TTC549 (cell line): Measurements from ENCODE around the gene CD83.
"Not testable (repeated sequence)": the region's sequence is repeated elsewhere in the genome, so short reads cannot be mapped to it uniquely, and the experiment has no call there.

Experiments used
- FAIRE-seq: peaks from 2 replicates; lab custom pipeline; 2012; peaks lifted over from hg19 to GRCh38; lab: Jason Lieb, UNC

Gene CD83

DNA sequence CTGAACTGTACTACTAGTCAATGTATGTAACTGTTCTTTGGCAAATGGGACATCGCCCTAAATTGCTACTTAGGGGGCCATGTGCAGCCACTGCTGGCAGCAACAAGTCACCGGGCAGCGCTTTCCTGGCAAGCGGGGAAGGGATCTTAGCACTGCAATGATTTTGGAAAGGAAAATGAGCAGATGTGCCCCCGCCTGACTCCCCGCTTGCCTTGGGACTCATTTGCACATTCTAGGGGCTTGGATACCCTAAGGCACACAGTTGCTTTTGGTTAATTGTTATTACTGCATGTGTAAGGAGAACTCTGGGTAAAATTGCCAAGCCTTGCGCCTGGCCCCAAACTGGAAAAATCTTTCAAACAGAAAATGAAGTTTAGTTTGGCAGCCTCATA lies 32.2 kb downstream of the CD83 start:
- FAIRE-seq = no peak

DNA sequence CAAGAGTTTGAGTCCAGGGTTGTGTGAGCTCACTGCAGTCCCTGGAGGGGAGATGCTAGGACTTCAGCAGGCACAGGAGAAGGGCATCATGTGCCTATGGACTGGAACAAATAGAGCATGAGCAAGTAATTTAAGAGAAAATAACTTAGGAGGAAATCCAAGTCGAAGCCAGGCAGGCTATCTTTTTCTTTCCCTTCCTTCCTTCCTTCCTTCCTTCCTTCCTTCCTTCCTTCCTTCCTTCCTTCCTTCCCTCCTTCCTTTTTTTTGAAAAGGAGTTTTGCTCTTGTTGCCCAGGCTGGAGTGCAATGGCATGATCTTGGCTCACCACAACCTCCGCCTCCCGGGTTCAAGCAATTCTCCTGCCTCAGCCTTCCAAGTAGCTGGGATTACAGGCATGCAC lies 33.7 kb downstream of the CD83 start:
- not testable (repeated sequence) for FAIRE-seq

DNA sequence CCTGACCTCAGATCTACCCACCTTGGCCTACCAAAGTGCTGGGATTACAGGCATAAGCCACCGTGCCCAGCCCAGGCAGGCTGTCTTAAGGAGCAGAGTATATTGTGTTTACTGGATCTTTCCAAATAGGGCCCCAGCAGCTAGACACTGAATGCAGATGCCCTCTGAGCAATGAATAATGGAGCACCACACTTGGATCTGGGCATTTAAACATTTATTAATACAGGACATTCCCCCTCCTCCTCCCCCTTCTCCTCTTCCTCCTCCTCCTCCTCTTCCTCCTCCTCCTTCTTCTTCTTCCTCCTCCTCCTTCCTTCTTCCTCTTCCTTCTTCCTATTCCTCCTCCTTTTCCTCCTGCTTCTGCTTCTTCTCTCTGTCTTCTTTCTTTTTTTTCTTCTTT lies 34.2 kb downstream of the CD83 start:
- FAIRE-seq = no peak

DNA sequence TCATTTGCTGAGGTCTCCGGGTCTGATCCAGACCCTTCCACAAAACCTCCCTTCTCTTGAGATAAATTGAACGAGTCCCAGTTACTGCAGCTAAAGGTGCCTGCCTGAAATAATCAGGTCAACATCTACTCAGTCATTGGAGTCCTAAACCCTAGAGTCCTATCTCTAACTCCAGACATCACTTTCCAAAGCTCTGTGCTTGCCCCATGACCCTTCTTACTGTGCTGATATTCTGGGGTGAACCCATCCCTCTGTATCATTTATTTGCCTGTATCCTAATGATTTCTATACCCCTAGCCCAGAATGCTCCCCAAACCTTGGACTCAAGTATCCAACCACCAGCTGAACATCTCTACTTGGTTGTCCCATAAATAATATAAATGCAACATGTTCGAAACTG lies 35.7 kb downstream of the CD83 start:
- no peak for FAIRE-seq

DNA sequence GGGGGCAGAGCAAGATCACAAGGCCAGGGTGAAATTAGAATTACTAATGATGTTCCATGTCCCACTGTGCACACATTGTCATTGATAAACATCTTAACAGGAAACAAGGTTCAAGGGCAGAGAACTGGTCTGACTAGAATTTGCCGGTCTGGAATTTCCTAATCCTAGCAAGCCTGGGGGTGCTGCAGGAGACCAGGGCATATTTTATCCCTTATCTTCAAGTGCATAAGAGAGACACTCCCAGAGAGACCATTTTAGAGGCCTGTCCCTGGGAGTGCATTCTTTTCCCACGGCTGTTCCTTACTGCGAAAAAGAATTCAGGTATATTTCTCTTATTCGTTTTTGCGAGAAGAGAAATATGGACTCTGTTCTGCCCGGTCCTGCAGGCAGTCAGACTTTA lies 41.5 kb downstream of the CD83 start:
- no peak for FAIRE-seq

DNA sequence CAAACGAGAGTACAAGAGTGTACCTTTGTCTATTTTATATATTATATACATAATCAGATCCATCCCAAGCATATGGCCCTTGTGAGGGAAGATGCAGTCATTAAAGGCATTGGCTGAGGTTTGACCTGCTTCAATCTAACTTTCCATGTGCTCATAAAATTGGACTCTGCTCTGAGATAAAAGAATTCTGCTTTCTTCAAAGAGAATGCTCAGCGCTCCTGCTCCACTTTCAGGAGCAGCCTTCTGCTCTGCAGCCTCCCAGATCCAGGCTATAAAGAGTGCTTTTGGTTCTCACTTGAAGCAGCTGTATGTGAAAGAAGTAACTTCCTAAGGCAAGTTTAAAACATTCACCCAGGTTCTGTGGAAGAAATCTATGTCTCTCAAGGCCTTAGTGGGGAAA lies 45.3 kb downstream of the CD83 start:
- FAIRE-seq = no peak

DNA sequence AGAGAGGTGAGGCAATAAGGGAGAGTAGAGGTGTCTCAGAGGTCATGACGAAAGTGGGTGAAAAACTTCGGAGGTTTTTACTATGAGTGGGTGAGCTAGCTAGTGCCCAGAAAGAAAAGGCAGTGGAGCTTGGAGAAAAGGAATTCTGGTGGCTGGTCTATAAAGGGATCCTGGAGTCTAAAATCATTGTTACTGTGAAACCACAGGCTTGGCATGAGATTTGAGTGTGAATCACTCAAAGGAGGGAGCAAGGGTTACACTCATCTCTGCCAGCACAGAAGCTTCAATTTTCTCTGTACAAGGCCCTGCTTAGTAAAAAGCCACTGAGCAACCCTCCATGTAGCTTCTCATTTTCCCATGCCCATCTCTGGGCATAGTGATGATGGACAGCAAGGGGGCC lies 47.5 kb downstream of the CD83 start:
- no peak for FAIRE-seq

DNA sequence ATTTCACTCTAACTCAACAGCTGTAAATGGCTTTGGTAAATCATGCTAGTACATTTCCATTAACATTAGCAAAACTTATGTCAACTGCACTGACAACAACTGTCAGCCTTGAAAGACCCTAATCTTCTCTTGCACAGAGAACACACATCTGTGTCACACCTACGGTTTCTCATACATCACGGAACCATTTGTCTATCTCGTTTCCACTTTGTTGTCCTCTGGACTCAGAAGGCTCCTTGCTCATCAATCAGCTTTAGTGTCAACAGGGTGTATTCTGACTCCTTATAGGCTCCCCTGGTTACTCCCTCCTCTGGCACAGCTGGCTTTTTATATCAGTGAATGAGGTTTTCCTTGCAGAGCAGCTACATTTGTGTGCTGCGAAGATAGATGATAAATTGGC lies 49.3 kb downstream of the CD83 start:
- no peak for FAIRE-seq

DNA sequence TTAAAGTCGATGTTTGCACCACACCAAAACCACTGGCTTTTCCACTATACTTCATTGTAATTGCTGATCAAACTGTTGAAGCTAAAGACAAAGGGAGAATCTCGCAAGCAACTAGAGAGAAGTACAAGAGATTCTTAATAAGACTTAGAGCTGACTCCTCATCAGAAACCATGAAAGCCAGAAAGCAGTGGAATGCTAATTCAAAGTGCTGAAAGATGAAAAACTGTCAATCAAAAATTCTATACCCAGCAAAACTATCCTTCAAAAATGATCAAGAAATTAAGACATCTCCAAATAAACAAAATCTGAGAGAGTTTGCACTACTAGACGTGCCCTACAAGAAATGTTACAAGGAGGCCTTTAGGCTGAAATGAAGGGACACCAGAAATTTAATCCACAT lies 52.6 kb downstream of the CD83 start:
- no peak for FAIRE-seq

DNA sequence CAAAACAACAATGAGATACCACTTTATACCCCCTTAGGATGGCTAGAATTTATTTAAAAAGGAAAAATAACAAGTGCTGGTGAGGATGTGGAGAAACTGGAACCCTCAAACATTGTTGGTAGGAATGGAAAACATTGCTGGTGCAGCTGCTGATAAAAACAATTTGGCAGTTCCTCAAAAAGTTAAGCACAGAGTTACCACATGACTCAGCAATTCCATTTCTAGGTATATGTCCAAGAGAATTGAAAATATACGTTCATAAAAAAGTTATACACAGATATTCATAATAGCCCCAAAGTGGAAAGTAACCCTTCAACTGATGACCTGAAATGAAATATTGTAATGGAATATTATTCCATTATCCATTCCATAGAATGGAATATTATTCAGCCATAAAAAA lies 55.0 kb downstream of the CD83 start:
- FAIRE-seq = no peak

DNA sequence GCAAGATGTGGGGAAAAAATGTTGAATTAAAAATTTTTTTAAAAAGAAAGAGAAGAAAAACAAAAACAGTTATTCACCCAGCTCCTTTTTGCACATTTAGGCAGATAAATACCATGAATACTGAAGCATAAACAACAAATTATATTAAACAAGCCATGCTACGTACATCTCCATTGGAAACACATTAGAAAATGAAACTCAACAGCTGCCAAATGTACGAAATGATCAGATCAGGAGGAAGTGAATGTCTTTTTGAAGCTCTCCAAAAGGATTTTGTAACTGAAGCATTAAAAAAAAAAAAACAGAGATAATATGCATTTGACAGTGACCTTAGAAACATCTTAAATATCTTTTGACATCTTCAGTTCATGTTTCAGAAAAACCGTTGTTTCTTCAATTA lies 56.7 kb downstream of the CD83 start:
- no peak for FAIRE-seq

DNA sequence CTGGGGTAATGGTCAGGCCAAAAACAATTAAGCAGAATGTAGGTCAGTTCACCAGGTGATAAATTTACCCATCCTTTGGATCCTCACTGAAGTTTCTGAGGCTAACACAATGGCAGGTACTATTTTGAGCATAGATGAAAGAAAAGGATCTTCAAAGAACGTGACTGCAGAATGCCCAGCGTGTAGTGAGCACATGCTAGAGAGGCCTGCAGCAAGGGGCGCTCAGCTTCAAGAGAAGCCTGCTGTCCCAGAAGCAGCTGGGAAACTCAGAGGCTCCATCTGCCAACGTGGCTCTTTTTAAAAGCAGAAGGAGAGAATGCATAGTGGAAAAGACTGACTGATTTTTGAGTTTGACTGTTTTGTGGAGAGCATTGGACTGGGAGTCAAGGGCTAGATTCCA lies 57.4 kb downstream of the CD83 start:
- no peak for FAIRE-seq

DNA sequence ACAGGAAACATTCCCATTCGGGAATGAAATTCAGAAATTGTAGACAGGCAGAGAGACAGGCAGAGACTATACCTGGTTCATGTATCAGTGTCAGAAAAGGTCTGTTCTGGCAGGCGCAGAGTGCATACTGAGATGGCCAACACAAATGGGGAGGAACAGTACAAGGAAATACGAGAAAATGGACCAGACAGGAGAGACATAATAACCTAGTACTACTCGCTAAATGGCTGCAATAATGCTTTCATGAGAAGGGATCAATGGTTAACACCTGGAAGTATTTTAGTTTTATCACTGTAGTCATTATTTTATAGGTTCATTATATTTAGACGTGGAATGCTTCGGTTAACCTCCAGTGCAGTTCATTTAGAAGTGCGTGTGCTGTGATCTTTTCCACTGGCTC lies 58.9 kb downstream of the CD83 start:
- FAIRE-seq = no peak

DNA sequence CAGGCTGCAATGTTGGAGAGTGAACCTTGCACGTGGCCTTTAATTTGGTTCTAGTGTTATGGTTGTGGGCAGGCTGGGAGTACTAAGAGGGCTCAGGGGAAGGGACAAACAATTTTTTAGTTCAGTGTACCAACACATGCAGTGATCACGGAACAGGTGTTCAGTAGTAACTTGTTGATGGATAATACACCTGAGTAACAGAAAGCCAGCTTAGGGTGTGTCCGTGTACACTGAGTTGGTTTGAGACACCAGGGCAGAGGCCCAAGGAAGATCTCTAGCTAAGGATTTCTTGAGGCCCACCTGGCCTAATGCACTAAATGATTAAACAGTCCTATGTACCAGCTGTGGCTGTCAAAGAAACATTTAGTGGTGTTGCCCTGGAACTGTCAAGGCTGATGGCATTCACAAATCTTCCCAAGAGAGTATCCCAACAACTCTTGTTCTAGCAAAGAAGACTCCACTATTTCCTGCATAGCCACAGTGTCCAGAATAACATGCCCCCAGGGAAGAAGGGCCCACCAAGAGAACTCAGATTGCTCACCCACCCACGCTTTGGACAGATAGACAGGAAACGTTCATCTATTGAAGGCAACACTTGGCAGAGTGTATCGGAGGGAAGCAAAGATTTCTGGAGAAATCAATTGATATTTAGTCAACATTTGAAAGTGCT lies 60.0 kb downstream of the CD83 start:
- FAIRE-seq = no peak

DNA sequence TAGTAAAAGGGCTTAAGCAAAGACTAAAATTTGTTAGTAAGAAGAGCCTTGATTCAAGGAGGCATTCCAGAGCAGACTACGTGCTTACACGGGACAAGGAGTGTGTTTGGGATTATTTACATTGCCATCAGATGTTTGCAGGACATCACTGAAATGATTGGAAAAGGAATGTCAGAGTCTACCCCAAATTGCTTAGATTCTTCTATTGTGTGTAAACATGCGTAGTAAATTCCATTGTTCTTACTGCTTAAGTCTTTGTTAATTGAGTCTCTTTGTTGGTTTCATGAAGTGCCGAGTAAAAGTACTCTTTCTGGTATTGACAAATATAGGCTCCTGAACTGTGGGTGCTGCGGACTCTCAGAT lies 60.5 kb downstream of the CD83 start:
- no peak for FAIRE-seq

DNA sequence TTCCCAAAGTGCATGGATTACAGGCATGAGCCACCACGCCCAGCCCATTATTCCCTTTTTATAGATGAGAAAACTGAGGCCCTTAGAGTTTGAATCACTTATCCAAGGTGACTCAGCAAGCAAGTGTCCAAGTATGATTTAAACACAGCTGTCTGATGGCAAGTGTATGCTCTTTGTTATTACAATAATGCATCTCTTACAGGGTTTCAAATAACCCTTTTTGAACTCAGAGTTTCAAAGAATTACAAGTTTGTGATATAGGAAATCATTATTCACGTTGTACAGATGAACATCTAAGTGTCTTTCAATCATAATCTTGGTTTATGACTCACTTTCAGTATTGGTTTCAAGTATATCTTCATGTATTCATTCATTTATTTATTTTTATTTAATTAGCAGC lies 63.0 kb downstream of the CD83 start:
- FAIRE-seq = no peak

DNA sequence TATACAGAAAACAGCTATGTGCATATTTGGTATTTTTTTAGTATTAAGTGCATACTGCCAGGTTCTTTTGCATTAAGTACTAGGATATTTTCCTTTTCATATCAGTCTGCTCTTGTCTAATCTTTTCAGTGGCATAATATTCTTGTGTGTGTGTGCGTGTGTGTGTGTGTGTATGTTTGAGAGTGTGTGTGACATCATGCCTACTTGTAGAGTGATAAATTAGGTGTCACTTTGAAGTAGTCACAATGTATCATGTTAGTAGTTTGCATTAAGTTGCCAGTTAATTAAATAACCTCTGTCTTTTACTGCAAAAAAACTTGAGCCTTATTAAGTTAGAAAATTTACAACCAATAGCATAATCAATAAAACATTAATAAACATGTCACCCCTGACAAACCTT lies 65.3 kb downstream of the CD83 start:
- FAIRE-seq = no peak
